Panc1 (cell line): ENCODE results near the gene MCF2L.

Experiments used
- CTCF ChIP-seq: fragments of 450-650 bp; IDR thresholded peaks from 2 replicates; pipeline ENCODE4 v1.5.1; 2017; ENCODE audit warnings: mild to moderate bottlenecking
- POLR2AphosphoS5 ChIP-seq: IDR thresholded peaks from 2 replicates; pipeline ENCODE4 v1.6.1; 2012; ENCODE audit warnings: mild to moderate bottlenecking, low read depth, low read length, moderate library complexity
- SIN3A ChIP-seq: IDR thresholded peaks from 2 replicates; pipeline ENCODE4 v1.6.1; 2012; ENCODE audit warnings: low read depth, mild to moderate bottlenecking, low read length, moderate library complexity, borderline replicate concordance; ENCODE audit not compliant: insufficient read depth
- TCF7L2 ChIP-seq: IDR thresholded peaks from 2 replicates; pipeline ENCODE4 v1.6.1; 2011; ENCODE audit warnings: mild to moderate bottlenecking, low read depth, low read length, inconsistent platforms
- TF ChIP-seq, protein P1 (sequence below), 2 experiments: IDR thresholded peaks; 2 replicates each; pipeline ENCODE4 v1.6.1; 2011 to 2012; ENCODE audit warnings: low read depth in 2 of 2, control low read depth in 1 of 2, low read length in 1 of 2, mild to moderate bottlenecking in 1 of 2, moderate library complexity in 1 of 2; ENCODE audit not compliant: insufficient read depth in 1 of 2

GRCh38 chr13:113105032-113105920 is 136.3 kb downstream of the MCF2L start, which contains the start of gene F7:
- TF ChIP-seq CTCF (no peak), POLR2AphosphoS5 (no peak), SIN3A (no peak), TCF7L2 (no peak)
- TF ChIP-seq, protein P1, sequence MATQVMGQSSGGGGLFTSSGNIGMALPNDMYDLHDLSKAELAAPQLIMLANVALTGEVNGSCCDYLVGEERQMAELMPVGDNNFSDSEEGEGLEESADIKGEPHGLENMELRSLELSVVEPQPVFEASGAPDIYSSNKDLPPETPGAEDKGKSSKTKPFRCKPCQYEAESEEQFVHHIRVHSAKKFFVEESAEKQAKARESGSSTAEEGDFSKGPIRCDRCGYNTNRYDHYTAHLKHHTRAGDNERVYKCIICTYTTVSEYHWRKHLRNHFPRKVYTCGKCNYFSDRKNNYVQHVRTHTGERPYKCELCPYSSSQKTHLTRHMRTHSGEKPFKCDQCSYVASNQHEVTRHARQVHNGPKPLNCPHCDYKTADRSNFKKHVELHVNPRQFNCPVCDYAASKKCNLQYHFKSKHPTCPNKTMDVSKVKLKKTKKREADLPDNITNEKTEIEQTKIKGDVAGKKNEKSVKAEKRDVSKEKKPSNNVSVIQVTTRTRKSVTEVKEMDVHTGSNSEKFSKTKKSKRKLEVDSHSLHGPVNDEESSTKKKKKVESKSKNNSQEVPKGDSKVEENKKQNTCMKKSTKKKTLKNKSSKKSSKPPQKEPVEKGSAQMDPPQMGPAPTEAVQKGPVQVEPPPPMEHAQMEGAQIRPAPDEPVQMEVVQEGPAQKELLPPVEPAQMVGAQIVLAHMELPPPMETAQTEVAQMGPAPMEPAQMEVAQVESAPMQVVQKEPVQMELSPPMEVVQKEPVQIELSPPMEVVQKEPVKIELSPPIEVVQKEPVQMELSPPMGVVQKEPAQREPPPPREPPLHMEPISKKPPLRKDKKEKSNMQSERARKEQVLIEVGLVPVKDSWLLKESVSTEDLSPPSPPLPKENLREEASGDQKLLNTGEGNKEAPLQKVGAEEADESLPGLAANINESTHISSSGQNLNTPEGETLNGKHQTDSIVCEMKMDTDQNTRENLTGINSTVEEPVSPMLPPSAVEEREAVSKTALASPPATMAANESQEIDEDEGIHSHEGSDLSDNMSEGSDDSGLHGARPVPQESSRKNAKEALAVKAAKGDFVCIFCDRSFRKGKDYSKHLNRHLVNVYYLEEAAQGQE (IDR thresholded peaks at IDR 0.05; ENCODE audit: insufficient read depth in 1 of 2, low read depth in 2 of 2, low read length in 1 of 2) = no peak
